ENCODE measurements around the gene FLT4. TPM values are rescaled to one million over a fixed set of nuclear protein-coding genes. Genes with fewer than 3 reads are reported as not detected.

Gene FLT4
- total RNA-seq, 2 experiments from 2014 or later = not detected

DNA sequence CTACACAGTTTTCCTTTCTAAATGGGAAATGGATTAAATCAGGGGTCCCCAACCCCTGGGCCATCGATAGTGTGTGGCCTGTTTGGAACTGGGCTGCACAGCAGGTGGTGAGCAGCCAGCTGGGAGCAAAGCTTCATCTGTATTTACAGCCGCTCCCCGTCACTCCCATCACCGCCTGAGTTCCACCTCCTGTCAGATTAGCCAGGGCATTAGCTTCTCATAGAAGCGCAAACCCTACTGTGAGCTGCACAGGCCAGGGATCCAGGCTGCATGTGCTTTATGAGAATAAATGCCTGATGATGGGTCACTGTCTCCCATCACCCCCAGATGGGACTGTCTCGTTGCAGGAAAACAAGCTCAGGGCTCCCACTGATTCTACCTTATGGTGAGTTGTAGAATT lies 41.2 kb upstream of the FLT4 start:
- Histone ChIP-seq H3K9me2 (ENCODE audit: insufficient read depth, low read length) (no peaks in the 10 kb centered on the region), H4K20me1 (ENCODE audit: insufficient read depth, low read length) (no peaks in the 10 kb centered on the region), H3K4me2 (ENCODE audit: low read length) (no peak overlapping the region), H3K4me1 (ENCODE audit: insufficient read depth, low read length, poor library complexity, severe bottlenecking) (no peaks in the 10 kb centered on the region), H3K79me2 (ENCODE audit: insufficient read depth, low read depth, low read length) (no peaks in the 10 kb centered on the region), H3K27ac (ENCODE audit: low read depth, low read length, poor library complexity, severe bottlenecking) (no peak overlapping the region), H3K9me3 (ENCODE audit: low read length) (0 out of 2 replicates have a peak, but pooled peaks cover 3% of the 10 kb centered on the region), H2AFZ (ENCODE audit: low read length) (no peak overlapping the region), H3K36me3 (ENCODE audit: insufficient read depth, low read length) (no peaks in the 10 kb centered on the region), H3K4me3 (ENCODE audit: low read depth, low read length, poor library complexity, severe bottlenecking) (no peak overlapping the region)
- TF ChIP-seq EZH2phosphoT487 (IDR thresholded peaks at IDR 0.05; ENCODE audit: borderline replicate concordance, low read depth, low read length) (no peak), CTCF (conservative IDR thresholded peaks at IDR 0.05; ENCODE audit: low read length) (no peak)
- intact Hi-C loops (cut with micrococcal nuclease; ENCODE audit: unreplicated experiment) = no loop called here
- ChIA-PET POLR2A (no interaction called here), CTCF (ENCODE audit: unreplicated experiment) (no interaction called here)
- DNase-seq (ENCODE audit: low spot score) = no peak
- no TSS peak for BruUV-seq (replicated peaks)

DNA sequence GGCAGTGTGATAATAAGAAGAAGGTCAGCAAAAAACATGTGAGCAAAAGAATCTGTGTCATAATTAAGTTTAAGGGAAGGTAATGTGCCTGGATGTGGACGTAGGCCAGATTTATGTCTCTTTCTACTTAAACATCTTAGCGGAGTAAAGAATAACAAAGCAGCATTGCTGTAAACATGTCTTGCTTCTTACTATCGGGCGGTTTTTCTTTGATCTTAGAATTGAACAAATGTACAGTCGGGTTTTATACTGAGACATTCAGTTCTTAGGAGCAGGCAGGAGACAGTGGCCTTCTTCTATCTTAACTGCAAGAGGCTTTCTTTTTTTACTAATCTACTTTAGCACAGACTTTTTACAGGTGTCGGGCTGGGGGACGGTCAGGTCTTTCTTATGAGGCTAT lies 40.4 kb upstream of the FLT4 start:
- Histone ChIP-seq H2AFZ (ENCODE audit: low read length) (no peak overlapping the region), H4K20me1 (ENCODE audit: insufficient read depth, low read length) (no peaks in the 10 kb centered on the region), H3K4me2 (ENCODE audit: low read length) (no peak overlapping the region), H3K79me2 (ENCODE audit: insufficient read depth, low read depth, low read length) (no peaks in the 10 kb centered on the region), H3K4me3 (ENCODE audit: low read depth, low read length, poor library complexity, severe bottlenecking) (no peak overlapping the region), H3K9me2 (ENCODE audit: insufficient read depth, low read length) (no peaks in the 10 kb centered on the region), H3K36me3 (ENCODE audit: insufficient read depth, low read length) (no peaks in the 10 kb centered on the region), H3K4me1 (ENCODE audit: insufficient read depth, low read length, poor library complexity, severe bottlenecking) (no peaks in the 10 kb centered on the region), H3K27ac (ENCODE audit: low read depth, low read length, poor library complexity, severe bottlenecking) (no peak overlapping the region), H3K9me3 (ENCODE audit: low read length) (no peaks in the 10 kb centered on the region)
- CTCF ChIA-PET (ENCODE audit: unreplicated experiment) = no interaction called here
- POLR2A ChIA-PET = no interaction called here
- intact Hi-C loops (cut with micrococcal nuclease; ENCODE audit: unreplicated experiment) = no loop called here
- no peak for TF ChIP-seq CTCF (conservative IDR thresholded peaks at IDR 0.05; ENCODE audit: low read length)
- TF ChIP-seq EZH2phosphoT487 (IDR thresholded peaks at IDR 0.05; ENCODE audit: borderline replicate concordance, low read depth, low read length) = no peak
- DNase-seq (ENCODE audit: low spot score) = no peak
- no TSS peak for BruUV-seq (replicated peaks)

DNA sequence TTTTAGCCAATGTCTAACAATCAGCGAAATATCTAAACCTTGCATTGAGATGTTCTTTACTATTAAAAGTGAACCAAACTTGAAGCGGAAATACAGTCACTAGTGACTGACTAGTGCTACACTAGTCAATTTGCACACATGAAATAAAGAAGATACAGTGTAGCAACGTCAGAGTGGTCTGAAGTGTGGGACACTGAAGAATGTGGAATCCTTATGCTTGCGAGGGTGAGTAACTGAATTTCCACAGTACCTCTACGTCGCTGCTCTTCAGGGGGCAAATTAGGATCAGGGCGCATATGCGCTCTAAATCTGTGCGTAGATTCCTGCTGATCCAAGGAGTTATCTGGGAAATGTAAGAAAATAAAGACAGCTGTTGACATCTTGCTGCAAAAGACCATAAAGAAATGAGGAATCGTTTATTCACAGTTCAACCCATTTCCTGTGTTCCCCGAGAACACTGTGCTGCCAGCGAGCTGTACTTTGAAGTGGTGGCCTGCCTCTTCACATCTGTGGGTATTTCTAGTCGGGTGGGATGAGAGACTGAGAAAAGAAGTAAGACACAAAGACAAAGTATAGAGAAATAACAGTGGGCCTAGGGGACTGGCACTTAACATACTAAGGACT lies 39.8 kb upstream of the FLT4 start:
- H3K4me1 ChIP-seq (ENCODE audit: insufficient read depth, low read length, poor library complexity, severe bottlenecking) = no peaks in the 10 kb centered on the region
- no peaks in the 10 kb centered on the region for H3K36me3 ChIP-seq (ENCODE audit: insufficient read depth, low read length)
- TF ChIP-seq CTCF (conservative IDR thresholded peaks at IDR 0.05; ENCODE audit: low read length) (no peak), EZH2phosphoT487 (IDR thresholded peaks at IDR 0.05; ENCODE audit: borderline replicate concordance, low read depth, low read length) (no peak)
- H3K4me2 ChIP-seq (ENCODE audit: low read length) = no peak overlapping the region
- no peaks in the 10 kb centered on the region for H4K20me1 ChIP-seq (ENCODE audit: insufficient read depth, low read length)
- H3K9me3 ChIP-seq (ENCODE audit: low read length) = no peaks in the 10 kb centered on the region
- H3K4me3 ChIP-seq (ENCODE audit: low read depth, low read length, poor library complexity, severe bottlenecking) = no peak overlapping the region
- H3K9me2 ChIP-seq (ENCODE audit: insufficient read depth, low read length) = no peaks in the 10 kb centered on the region
- ChIA-PET CTCF (ENCODE audit: unreplicated experiment) (no interaction called here), POLR2A (no interaction called here)
- BruUV-seq (replicated peaks) = no TSS peak
- H3K79me2 ChIP-seq (ENCODE audit: insufficient read depth, low read depth, low read length) = no peaks in the 10 kb centered on the region
- intact Hi-C loops (cut with micrococcal nuclease; ENCODE audit: unreplicated experiment) = no loop called here
- no peak overlapping the region for H2AFZ ChIP-seq (ENCODE audit: low read length)
- no peak for DNase-seq (ENCODE audit: low spot score)
- H3K27ac ChIP-seq (ENCODE audit: low read depth, low read length, poor library complexity, severe bottlenecking) = no peak overlapping the region
